Measurements from ENCODE around the gene PICALM.

Gene PICALM

GRCh38 chr11:85976525-85976924, 92.4 kb downstream of the PICALM start:
- H3K4me3 ChIP-seq (ENCODE audit: low read depth, low read length), result no peak overlapping the region
- no peak for TF ChIP-seq POLR2A (IDR thresholded peaks at IDR 0.05; ENCODE audit: extremely low read depth, insufficient read length)
- no peak for TF ChIP-seq MYC (IDR thresholded peaks at IDR 0.05; ENCODE audit: low read depth, low read length)
- TF ChIP-seq, protein P1, sequence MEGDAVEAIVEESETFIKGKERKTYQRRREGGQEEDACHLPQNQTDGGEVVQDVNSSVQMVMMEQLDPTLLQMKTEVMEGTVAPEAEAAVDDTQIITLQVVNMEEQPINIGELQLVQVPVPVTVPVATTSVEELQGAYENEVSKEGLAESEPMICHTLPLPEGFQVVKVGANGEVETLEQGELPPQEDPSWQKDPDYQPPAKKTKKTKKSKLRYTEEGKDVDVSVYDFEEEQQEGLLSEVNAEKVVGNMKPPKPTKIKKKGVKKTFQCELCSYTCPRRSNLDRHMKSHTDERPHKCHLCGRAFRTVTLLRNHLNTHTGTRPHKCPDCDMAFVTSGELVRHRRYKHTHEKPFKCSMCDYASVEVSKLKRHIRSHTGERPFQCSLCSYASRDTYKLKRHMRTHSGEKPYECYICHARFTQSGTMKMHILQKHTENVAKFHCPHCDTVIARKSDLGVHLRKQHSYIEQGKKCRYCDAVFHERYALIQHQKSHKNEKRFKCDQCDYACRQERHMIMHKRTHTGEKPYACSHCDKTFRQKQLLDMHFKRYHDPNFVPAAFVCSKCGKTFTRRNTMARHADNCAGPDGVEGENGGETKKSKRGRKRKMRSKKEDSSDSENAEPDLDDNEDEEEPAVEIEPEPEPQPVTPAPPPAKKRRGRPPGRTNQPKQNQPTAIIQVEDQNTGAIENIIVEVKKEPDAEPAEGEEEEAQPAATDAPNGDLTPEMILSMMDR (IDR thresholded peaks at IDR 0.05; ENCODE audit: low read depth, low read length), result no peak
- no peak for TF ChIP-seq MAX (IDR thresholded peaks at IDR 0.05; ENCODE audit: low read depth, low read length)
- no peak for DNase-seq (ENCODE audit: low read depth)

GRCh38 chr11:85974122-85974521, 94.8 kb downstream of the PICALM start:
- DNase-seq (ENCODE audit: low read depth), result no peak
- TF ChIP-seq POLR2A (IDR thresholded peaks at IDR 0.05; ENCODE audit: extremely low read depth, insufficient read length) (no peak), MYC (IDR thresholded peaks at IDR 0.05; ENCODE audit: low read depth, low read length) (no peak), MAX (IDR thresholded peaks at IDR 0.05; ENCODE audit: low read depth, low read length) (no peak)
- TF ChIP-seq, protein P1 (IDR thresholded peaks at IDR 0.05; ENCODE audit: low read depth, low read length), result no peak
- no peak overlapping the region for H3K4me3 ChIP-seq (ENCODE audit: low read depth, low read length)

DNA sequence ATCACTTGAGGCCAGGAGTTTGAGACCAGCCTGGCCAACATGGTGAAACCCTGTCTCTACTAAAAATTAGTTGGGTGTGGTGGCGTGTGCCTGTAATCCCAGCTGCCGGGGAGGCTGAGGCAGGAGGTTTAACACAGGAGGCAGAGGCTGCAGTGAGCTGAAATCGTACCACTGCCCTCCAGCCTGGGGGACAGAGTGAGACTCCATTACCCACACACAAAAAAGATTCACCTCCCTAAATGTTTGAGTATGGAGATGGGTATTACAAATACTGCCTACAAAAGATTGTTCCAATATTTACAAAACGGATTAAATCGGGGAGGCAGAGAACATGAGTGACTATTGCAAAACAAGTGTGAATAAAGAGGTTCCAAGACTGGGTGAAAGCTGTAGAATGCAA, 98.3 kb downstream of the PICALM start:
- no peak overlapping the region for H3K4me3 ChIP-seq (ENCODE audit: low read depth, low read length)
- DNase-seq (ENCODE audit: low read depth), result no peak
- no peak for TF ChIP-seq MAX (IDR thresholded peaks at IDR 0.05; ENCODE audit: low read depth, low read length)
- TF ChIP-seq MYC (IDR thresholded peaks at IDR 0.05; ENCODE audit: low read depth, low read length), result no peak
- no peak for TF ChIP-seq POLR2A (IDR thresholded peaks at IDR 0.05; ENCODE audit: extremely low read depth, insufficient read length)
- TF ChIP-seq, protein P1 (IDR thresholded peaks at IDR 0.05; ENCODE audit: low read depth, low read length), result no peak

- no peak for DNase-seq (ENCODE audit: low read depth)
- no peak overlapping the region for H3K4me3 ChIP-seq (ENCODE audit: low read depth, low read length)
- no peak for TF ChIP-seq MAX (IDR thresholded peaks at IDR 0.05; ENCODE audit: low read depth, low read length)
- TF ChIP-seq MYC (IDR thresholded peaks at IDR 0.05; ENCODE audit: low read depth, low read length), result no peak
- TF ChIP-seq, protein P1 (IDR thresholded peaks at IDR 0.05; ENCODE audit: low read depth, low read length), result no peak
- TF ChIP-seq POLR2A (IDR thresholded peaks at IDR 0.05; ENCODE audit: extremely low read depth, insufficient read length), result no peak
Measured at GRCh38 chr11:85967457-85967856, 101.4 kb downstream of the PICALM start.

GRCh38 chr11:85965202-85965601, 103.7 kb downstream of the PICALM start:
- no peak overlapping the region for H3K4me3 ChIP-seq (ENCODE audit: low read depth, low read length)
- TF ChIP-seq MYC (IDR thresholded peaks at IDR 0.05; ENCODE audit: low read depth, low read length) (no peak), MAX (IDR thresholded peaks at IDR 0.05; ENCODE audit: low read depth, low read length) (no peak), POLR2A (IDR thresholded peaks at IDR 0.05; ENCODE audit: extremely low read depth, insufficient read length) (no peak)
- TF ChIP-seq, protein P1 (IDR thresholded peaks at IDR 0.05; ENCODE audit: low read depth, low read length), result no peak
- DNase-seq (ENCODE audit: low read depth), result no peak

DNA sequence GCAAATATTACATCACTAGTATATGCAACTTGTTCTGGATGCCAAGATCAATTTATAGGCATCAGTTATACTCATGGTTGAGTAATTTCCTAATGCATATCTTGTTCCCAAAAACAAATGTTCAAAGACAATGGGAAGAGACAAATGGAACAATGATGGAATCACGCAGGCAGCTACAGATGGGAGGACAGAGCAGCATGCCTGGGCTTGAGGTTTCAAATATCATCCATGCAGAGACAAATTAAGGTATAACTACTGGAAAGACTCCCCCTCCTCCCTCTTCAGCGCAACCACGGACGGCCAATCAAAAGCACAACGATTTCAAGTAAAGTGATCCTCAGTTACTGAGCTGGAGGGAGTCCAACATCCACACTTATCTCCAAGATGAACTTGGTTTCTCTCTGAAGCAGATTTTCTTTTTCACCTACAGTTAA, 106.9 kb downstream of the PICALM start:
- no peak overlapping the region for H3K4me3 ChIP-seq (ENCODE audit: low read depth, low read length)
- no peak for DNase-seq (ENCODE audit: low read depth)
- TF ChIP-seq POLR2A (IDR thresholded peaks at IDR 0.05; ENCODE audit: extremely low read depth, insufficient read length), result no peak
- TF ChIP-seq, protein P1 (IDR thresholded peaks at IDR 0.05; ENCODE audit: low read depth, low read length), result no peak
- no peak for TF ChIP-seq MYC (IDR thresholded peaks at IDR 0.05; ENCODE audit: low read depth, low read length)
- TF ChIP-seq MAX (IDR thresholded peaks at IDR 0.05; ENCODE audit: low read depth, low read length), result no peak

All from NB4 (cell line).